ENCODE measurements around the gene TBC1D22A. TPM values are rescaled to one million over a fixed set of nuclear protein-coding genes. Genes with fewer than 3 reads are reported as not detected.

Gene TBC1D22A
- total RNA-seq, 1 donor from 2014 or later, result 10.6 TPM

- Mint-ChIP-seq H3K4me1 (peaks cover 26% of the 10 kb centered on the region), H3K27me3 (ENCODE audit: insufficient read depth, low read depth) (peaks cover 6% of the 10 kb centered on the region), H3K27ac (peak overlapping the region; percentile 37), H3K36me3 (no peaks in the 10 kb centered on the region), H3K4me3 (no peak overlapping the region), H3K9me3 (no peaks in the 10 kb centered on the region)
- peaks cover 22% of the 10 kb centered on the region for H4K20me1 ChIP-seq (ENCODE audit: low read depth)
- H3K27ac ChIP-seq, result no peak overlapping the region
- H3K4me1 ChIP-seq, result no peaks in the 10 kb centered on the region
- H3K36me3 ChIP-seq, result no peaks in the 10 kb centered on the region
- no peaks in the 10 kb centered on the region for H3K9me3 ChIP-seq (ENCODE audit: low read depth)
- no peaks in the 10 kb centered on the region for H3K27me3 ChIP-seq
- no peak for DNase-seq (ENCODE audit: low spot score)
- H3F3A ChIP-seq (ENCODE audit: low read depth), result peaks cover 3% of the 10 kb centered on the region
- TF ChIP-seq, protein P1, sequence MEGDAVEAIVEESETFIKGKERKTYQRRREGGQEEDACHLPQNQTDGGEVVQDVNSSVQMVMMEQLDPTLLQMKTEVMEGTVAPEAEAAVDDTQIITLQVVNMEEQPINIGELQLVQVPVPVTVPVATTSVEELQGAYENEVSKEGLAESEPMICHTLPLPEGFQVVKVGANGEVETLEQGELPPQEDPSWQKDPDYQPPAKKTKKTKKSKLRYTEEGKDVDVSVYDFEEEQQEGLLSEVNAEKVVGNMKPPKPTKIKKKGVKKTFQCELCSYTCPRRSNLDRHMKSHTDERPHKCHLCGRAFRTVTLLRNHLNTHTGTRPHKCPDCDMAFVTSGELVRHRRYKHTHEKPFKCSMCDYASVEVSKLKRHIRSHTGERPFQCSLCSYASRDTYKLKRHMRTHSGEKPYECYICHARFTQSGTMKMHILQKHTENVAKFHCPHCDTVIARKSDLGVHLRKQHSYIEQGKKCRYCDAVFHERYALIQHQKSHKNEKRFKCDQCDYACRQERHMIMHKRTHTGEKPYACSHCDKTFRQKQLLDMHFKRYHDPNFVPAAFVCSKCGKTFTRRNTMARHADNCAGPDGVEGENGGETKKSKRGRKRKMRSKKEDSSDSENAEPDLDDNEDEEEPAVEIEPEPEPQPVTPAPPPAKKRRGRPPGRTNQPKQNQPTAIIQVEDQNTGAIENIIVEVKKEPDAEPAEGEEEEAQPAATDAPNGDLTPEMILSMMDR (IDR thresholded peaks at IDR 0.05), result no peak
- no peak for TF ChIP-seq EZH2phosphoT487 (IDR thresholded peaks at IDR 0.05)
- no peak for TF ChIP-seq EZH2 (IDR thresholded peaks at IDR 0.05)
- H3K9ac ChIP-seq, result no peak overlapping the region
- no peak overlapping the region for H3K4me2 ChIP-seq
- peaks cover 68% of the 10 kb centered on the region for H3K79me2 ChIP-seq (ENCODE audit: low read depth)
- H3K4me3 ChIP-seq, result no peak overlapping the region
- H2AFZ ChIP-seq (replicated peaks), result no peak overlapping the region
Observed at GRCh38 chr22:46773076-46773475, 10.6 kb downstream of the TBC1D22A start.

DNA sequence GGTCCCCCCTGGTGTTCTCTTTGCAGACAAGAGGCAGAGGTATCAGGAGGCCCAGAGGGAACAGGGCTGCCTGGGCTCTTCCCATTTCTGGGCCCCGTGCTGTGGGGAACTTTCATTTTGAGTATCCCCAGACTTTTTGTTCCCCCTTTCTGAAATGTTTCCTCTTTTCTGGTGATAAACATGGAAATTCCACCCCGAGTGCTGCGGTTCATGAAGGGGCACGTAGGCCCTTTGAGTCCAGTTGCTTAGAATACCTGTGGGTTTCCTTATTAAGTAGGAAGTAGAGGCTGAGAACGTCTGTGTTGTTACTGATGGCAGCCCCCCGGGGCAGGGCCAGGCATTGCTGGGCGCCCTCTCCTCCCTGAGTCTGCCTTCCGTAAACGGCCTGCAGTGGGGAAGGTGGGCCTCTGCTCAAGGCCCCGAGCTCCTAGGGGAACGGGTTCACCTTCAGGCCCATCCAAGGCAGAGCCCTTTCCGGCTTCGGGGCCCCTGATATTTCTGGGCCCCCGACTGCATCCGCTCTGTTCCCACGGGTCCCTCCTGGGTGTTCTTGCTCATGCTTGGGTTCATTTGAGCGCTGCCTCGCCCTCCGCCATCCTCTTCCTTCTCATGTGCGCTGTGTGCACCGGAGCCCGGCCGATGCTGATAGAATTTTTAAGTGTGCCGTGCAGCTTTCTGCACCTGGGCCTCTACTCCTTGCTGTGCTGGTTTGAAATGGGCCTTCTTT is 12.0 kb downstream of the TBC1D22A start:
- peaks cover 6% of the 10 kb centered on the region for H3K27me3 Mint-ChIP-seq (ENCODE audit: insufficient read depth, low read depth)
- Histone ChIP-seq H3K4me1 (no peaks in the 10 kb centered on the region), H3K4me2 (no peak overlapping the region), H3K27ac (no peak overlapping the region), H3K9me3 (ENCODE audit: low read depth) (no peaks in the 10 kb centered on the region), H3K4me3 (no peak overlapping the region), H3K79me2 (ENCODE audit: low read depth) (peaks cover 72% of the 10 kb centered on the region), H3K9ac (no peak overlapping the region), H4K20me1 (ENCODE audit: low read depth) (peaks cover 19% of the 10 kb centered on the region), H3K27me3 (no peaks in the 10 kb centered on the region), H2AFZ (replicated peaks) (no peak overlapping the region), H3F3A (ENCODE audit: low read depth) (peaks cover 3% of the 10 kb centered on the region), H3K36me3 (no peaks in the 10 kb centered on the region)
- no peak for DNase-seq (ENCODE audit: low spot score)
- peaks cover 26% of the 10 kb centered on the region for H3K4me1 Mint-ChIP-seq
- H3K4me3 Mint-ChIP-seq, result no peak overlapping the region
- no peaks in the 10 kb centered on the region for H3K36me3 Mint-ChIP-seq
- TF ChIP-seq EZH2 (IDR thresholded peaks at IDR 0.05) (no peak), EZH2phosphoT487 (IDR thresholded peaks at IDR 0.05) (no peak)
- TF ChIP-seq, protein P1 (IDR thresholded peaks at IDR 0.05), result no peak
- H3K9me3 Mint-ChIP-seq, result no peaks in the 10 kb centered on the region
- H3K27ac Mint-ChIP-seq, result peak overlapping the region; percentile 76

DNA sequence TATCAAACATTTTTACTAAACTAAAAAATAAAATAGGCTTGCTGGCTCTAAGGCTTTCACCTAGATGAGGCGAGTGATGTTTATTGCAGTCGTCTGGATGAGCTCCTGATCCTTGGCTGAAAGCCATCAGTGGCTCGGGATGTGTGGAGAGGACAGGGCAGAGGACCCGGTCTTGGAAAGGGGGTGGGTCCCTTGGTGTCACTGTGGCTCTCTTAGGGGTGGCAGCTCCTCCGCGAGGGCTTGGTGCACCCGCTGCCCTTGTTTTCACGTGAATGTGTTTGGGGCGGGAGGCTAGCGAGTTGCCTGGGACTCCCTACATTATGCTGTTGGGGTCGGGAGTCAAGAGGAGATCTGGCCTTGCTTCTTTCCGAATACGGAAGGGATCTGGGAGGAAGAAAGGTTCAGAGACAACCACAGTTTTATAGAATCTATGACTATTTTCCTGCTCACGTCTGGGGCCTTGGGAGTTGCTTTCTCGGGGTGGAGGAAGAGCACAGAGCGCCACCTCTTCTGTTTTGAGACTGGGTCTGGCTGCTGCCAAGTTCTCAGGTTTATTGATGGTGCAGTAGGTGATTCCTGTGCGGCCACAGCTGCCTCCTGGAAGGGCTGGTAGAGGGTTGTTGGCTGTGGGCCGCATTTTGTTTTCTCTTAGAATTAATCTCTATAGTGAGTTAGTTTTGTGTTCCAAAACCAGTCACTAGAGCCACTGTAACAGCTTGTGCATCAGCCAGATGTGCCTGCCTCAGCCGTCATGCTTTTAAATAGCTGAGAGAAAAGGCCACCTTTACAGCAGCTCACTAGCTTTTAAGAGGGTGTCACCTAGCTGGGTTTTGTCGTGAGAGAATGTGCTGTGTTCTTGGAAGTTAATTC is 12.8 kb downstream of the TBC1D22A start:
- H3K27me3 ChIP-seq, result no peaks in the 10 kb centered on the region
- no peaks in the 10 kb centered on the region for H3K4me1 ChIP-seq
- no peak overlapping the region for H3K4me2 ChIP-seq
- no peak overlapping the region for H2AFZ ChIP-seq (replicated peaks)
- H3K36me3 ChIP-seq, result no peaks in the 10 kb centered on the region
- H3F3A ChIP-seq (ENCODE audit: low read depth), result peaks cover 3% of the 10 kb centered on the region
- peaks cover 17% of the 10 kb centered on the region for H4K20me1 ChIP-seq (ENCODE audit: low read depth)
- Mint-ChIP-seq H3K9me3 (no peaks in the 10 kb centered on the region), H3K4me1 (peaks cover 26% of the 10 kb centered on the region), H3K4me3 (no peak overlapping the region), H3K27me3 (ENCODE audit: insufficient read depth, low read depth) (peaks cover 6% of the 10 kb centered on the region), H3K36me3 (no peaks in the 10 kb centered on the region), H3K27ac (peak overlapping the region; percentile 76)
- no peaks in the 10 kb centered on the region for H3K9me3 ChIP-seq (ENCODE audit: low read depth)
- DNase-seq (ENCODE audit: low spot score), result no peak
- H3K9ac ChIP-seq, result no peak overlapping the region
- TF ChIP-seq, protein P1 (IDR thresholded peaks at IDR 0.05), result no peak
- peaks cover 73% of the 10 kb centered on the region for H3K79me2 ChIP-seq (ENCODE audit: low read depth)
- no peak overlapping the region for H3K4me3 ChIP-seq
- no peak overlapping the region for H3K27ac ChIP-seq

Measured in neural progenitor cell (in vitro differentiated cells).